Neural crest cell (in vitro differentiated cells): Measurements from ENCODE around the gene SLC35F1. TPM values are rescaled to one million over a fixed set of nuclear protein-coding genes. Genes with fewer than 3 reads are reported as not detected.

Source experiments
- DNase-seq: peaks from one replicate; pipeline ENCODE4 v3.0.0; 2021; ENCODE audit warnings: low read depth, mixed read lengths, low spot score
- H3K27ac Mint-ChIP-seq: one replicate; pipeline ENCODE4 v1.8.0; 2021; ENCODE audit warnings: mild to moderate bottlenecking, mixed read lengths; ENCODE audit not compliant: unreplicated experiment
- H3K27me3 Mint-ChIP-seq: 2 replicates; pipeline ENCODE4 v1.8.0; 2021; ENCODE audit warnings: low read depth, mild to moderate bottlenecking, mixed read lengths
- H3K36me3 Mint-ChIP-seq: 2 replicates; pipeline ENCODE4 v1.8.0; 2021; ENCODE audit warnings: low read depth, mild to moderate bottlenecking, mixed read lengths
- H3K4me1 Mint-ChIP-seq: 2 replicates; pipeline ENCODE4 v1.8.0; 2021; ENCODE audit warnings: mixed read lengths
- H3K4me3 Mint-ChIP-seq: one replicate; pipeline ENCODE4 v1.8.0; 2021; ENCODE audit warnings: mild to moderate bottlenecking, mixed read lengths
- H3K9me3 Mint-ChIP-seq: 2 replicates; pipeline ENCODE4 v1.8.0; 2021; ENCODE audit warnings: mixed read lengths
- total RNA-seq: library from RNA; stranded (reverse); gene quantifications from 2 replicates; pipeline ENCODE4 v1.2.1, GENCODE V29; 2021
- TF ChIP-seq, protein P1 (sequence below): fragments of 200-600 bp; sonication (generic); conservative IDR thresholded peaks from 2 replicates; pipeline ENCODE4 v1.5.0; 2021; ENCODE audit warnings: antibody characterized with exemption, mild to moderate bottlenecking

The SLC35F1 gene
- total RNA-seq, 1 donor from 2014 or later, result 41.4 TPM

DNA sequence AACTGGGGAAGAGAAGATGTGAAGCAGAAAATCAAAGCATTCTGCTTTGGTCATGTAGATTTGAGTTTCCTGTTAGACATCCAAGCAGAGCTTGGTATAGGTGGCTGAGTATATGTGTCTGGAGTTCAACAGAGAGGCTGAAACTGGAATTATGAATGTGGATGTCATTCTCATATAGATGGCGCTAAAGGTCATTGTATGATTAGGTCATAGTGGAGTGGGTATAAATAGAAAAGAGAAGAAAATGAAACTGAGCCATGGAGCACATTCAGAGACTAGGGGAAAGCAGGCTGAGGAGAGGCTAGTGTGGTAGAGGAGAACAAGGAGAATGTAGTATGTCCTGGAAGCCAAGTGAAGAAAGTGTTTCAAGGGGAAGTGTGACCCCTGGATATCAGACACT lies 345.4 kb downstream of the SLC35F1 start:
- Mint-ChIP-seq H3K4me3 (no peak overlapping the region), H3K27me3 (no peaks in the 10 kb centered on the region), H3K27ac (no peak overlapping the region), H3K36me3 (peaks cover 6% of the 10 kb centered on the region), H3K9me3 (peaks cover 2% of the 10 kb centered on the region), H3K4me1 (peaks cover 12% of the 10 kb centered on the region)
- DNase-seq, result no peak
- TF ChIP-seq, protein P1, sequence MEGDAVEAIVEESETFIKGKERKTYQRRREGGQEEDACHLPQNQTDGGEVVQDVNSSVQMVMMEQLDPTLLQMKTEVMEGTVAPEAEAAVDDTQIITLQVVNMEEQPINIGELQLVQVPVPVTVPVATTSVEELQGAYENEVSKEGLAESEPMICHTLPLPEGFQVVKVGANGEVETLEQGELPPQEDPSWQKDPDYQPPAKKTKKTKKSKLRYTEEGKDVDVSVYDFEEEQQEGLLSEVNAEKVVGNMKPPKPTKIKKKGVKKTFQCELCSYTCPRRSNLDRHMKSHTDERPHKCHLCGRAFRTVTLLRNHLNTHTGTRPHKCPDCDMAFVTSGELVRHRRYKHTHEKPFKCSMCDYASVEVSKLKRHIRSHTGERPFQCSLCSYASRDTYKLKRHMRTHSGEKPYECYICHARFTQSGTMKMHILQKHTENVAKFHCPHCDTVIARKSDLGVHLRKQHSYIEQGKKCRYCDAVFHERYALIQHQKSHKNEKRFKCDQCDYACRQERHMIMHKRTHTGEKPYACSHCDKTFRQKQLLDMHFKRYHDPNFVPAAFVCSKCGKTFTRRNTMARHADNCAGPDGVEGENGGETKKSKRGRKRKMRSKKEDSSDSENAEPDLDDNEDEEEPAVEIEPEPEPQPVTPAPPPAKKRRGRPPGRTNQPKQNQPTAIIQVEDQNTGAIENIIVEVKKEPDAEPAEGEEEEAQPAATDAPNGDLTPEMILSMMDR, result no peak

DNA sequence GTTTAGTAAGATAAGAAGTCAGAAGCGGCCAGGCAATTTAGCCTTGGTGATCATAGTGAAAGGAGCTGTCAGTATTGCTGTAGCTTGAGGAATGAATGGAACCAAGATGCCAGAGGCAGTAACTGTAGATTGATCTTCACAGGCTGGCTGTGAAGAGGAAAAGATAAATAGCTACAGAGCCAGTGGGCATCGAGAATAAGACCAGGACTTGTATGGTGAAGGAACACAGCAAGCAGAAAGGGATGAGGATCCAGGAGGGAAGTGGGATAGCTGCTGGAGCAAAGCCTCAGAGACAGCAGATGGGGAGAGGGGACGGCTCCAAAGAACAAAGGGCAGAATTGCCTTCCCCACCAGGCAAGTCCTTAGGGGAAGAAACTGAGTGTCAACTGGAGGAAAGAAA lies 346.7 kb downstream of the SLC35F1 start:
- TF ChIP-seq, protein P1, result no peak
- Mint-ChIP-seq H3K4me1 (peaks cover 12% of the 10 kb centered on the region), H3K36me3 (peaks cover 4% of the 10 kb centered on the region)

GRCh38 chr6:118260833-118261232 lies 353.8 kb downstream of the SLC35F1 start:
- DNase-seq, result no peak
- no peak overlapping the region for H3K27ac Mint-ChIP-seq
- H3K36me3 Mint-ChIP-seq, result peaks cover 7% of the 10 kb centered on the region
- H3K9me3 Mint-ChIP-seq, result peaks cover 3% of the 10 kb centered on the region
- TF ChIP-seq, protein P1, result no peak
- H3K27me3 Mint-ChIP-seq, result no peaks in the 10 kb centered on the region
- peaks cover 10% of the 10 kb centered on the region for H3K4me1 Mint-ChIP-seq
- H3K4me3 Mint-ChIP-seq, result no peak overlapping the region

More for the DNA sequence above, 346.7 kb downstream of the SLC35F1 start:
- Mint-ChIP-seq H3K9me3 (no peaks in the 10 kb centered on the region), H3K27me3 (no peaks in the 10 kb centered on the region), H3K4me3 (no peak overlapping the region), H3K27ac (no peak overlapping the region)
- no peak for DNase-seq

GRCh38 chr6:118263921-118264486 lies 356.9 kb downstream of the SLC35F1 start:
- Mint-ChIP-seq H3K4me1 (peaks cover 10% of the 10 kb centered on the region), H3K27me3 (no peaks in the 10 kb centered on the region), H3K4me3 (no peak overlapping the region), H3K27ac (no peak overlapping the region), H3K36me3 (peaks cover 19% of the 10 kb centered on the region), H3K9me3 (peaks cover 3% of the 10 kb centered on the region)
- peak; percentile 32 for DNase-seq
- TF ChIP-seq, protein P1, result peak; percentile 65

GRCh38 chr6:118269659-118270058 lies 362.6 kb downstream of the SLC35F1 start:
- H3K27me3 Mint-ChIP-seq, result no peaks in the 10 kb centered on the region
- DNase-seq, result no peak
- no peak overlapping the region for H3K4me3 Mint-ChIP-seq
- H3K36me3 Mint-ChIP-seq, result peaks cover 24% of the 10 kb centered on the region
- no peak overlapping the region for H3K27ac Mint-ChIP-seq
- no peaks in the 10 kb centered on the region for H3K4me1 Mint-ChIP-seq
- peaks cover 3% of the 10 kb centered on the region for H3K9me3 Mint-ChIP-seq
- TF ChIP-seq, protein P1, result no peak
